PC-9 (cell line): ENCODE results near the gene ADAMTSL2.

Experiments
- EZH2 ChIP-seq: fragments of 200-600 bp; sonication (generic); IDR thresholded peaks from 2 replicates; pipeline ENCODE4 v1.8.0; 2017; ENCODE audit warnings: antibody characterized with exemption, low read depth
- TF ChIP-seq, protein P1 (sequence below): fragments of 200-600 bp; sonication (generic); conservative IDR thresholded peaks from 2 replicates; pipeline ENCODE4 v1.6.1; 2017; ENCODE audit warnings: mixed run types, antibody characterized with exemption, mild to moderate bottlenecking, moderate library complexity

DNA sequence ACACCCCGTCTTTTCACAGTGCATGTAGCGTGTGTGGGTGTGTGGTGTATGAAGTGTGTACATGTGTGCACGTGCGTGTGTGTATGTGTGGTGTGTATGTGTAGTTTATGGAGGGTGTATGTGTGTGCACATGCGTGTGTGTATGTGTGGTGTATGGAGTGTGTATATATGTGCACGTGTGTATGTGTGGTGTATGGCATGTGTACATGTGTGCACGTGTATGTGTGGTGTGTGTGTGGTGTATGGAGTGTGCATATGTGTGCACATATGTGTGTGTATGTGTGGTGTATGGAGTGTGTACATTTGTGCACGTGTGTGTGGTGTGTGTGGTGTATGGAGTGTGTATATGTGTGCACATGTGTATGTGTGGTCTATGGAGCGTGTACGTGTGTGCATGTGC lies 22.9 kb upstream of the ADAMTSL2 start:
- TF ChIP-seq, protein P1, sequence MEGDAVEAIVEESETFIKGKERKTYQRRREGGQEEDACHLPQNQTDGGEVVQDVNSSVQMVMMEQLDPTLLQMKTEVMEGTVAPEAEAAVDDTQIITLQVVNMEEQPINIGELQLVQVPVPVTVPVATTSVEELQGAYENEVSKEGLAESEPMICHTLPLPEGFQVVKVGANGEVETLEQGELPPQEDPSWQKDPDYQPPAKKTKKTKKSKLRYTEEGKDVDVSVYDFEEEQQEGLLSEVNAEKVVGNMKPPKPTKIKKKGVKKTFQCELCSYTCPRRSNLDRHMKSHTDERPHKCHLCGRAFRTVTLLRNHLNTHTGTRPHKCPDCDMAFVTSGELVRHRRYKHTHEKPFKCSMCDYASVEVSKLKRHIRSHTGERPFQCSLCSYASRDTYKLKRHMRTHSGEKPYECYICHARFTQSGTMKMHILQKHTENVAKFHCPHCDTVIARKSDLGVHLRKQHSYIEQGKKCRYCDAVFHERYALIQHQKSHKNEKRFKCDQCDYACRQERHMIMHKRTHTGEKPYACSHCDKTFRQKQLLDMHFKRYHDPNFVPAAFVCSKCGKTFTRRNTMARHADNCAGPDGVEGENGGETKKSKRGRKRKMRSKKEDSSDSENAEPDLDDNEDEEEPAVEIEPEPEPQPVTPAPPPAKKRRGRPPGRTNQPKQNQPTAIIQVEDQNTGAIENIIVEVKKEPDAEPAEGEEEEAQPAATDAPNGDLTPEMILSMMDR, result no peak
- TF ChIP-seq EZH2, result no peak
